Activated T-helper 17 cell treated with anti-CD3 and anti-CD28 coated beads, Interleukin-2, amount 50 U/mL, for 72 hours (primary cell): ENCODE data around the gene SPATA18. TPM values are rescaled to one million over a fixed set of nuclear protein-coding genes. Genes with fewer than 3 reads are reported as not detected.

Source experiments
- total RNA-seq, 2 donors: library from RNA; stranded (reverse); gene quantifications; one replicate each; pipeline ENCODE4 v1.2.3, GENCODE V29; 2022

Gene SPATA18
- total RNA-seq, 2 donors from 2014 or later, result 0.13 to 0.19 TPM

Other genes with a start within 250 kb of the SPATA18 start
- gene DCUN1D4, start 208.2 kb upstream of the SPATA18 start, total RNA-seq, result 10 to 100 TPM; 28.8 to 41.1 TPM
- gene LRRC66, start 30.9 kb upstream of the SPATA18 start, total RNA-seq, result under 1 TPM; 0.34 to 0.65 TPM
- 10 to 100 TPM; 16.4 to 24.0 TPM for gene SGCB, start 13.0 kb upstream of the SPATA18 start, total RNA-seq